GM08714 (cell line): ENCODE measurements around the gene FRMD1.

Experiments used
- H3K4me3 ChIP-seq: fragments of 200-500 bp; sonication (Bioruptor generic); 2 replicates; pipeline ENCODE4 v1.5.1; 2014; ENCODE audit warnings: mild to moderate bottlenecking, low read length, inconsistent platforms
- ZNF274 ChIP-seq: IDR thresholded peaks from 2 replicates; pipeline ENCODE4 v1.6.1; 2012; ENCODE audit warnings: mild to moderate bottlenecking, low read depth, low read length

FRMD1 gene

DNA sequence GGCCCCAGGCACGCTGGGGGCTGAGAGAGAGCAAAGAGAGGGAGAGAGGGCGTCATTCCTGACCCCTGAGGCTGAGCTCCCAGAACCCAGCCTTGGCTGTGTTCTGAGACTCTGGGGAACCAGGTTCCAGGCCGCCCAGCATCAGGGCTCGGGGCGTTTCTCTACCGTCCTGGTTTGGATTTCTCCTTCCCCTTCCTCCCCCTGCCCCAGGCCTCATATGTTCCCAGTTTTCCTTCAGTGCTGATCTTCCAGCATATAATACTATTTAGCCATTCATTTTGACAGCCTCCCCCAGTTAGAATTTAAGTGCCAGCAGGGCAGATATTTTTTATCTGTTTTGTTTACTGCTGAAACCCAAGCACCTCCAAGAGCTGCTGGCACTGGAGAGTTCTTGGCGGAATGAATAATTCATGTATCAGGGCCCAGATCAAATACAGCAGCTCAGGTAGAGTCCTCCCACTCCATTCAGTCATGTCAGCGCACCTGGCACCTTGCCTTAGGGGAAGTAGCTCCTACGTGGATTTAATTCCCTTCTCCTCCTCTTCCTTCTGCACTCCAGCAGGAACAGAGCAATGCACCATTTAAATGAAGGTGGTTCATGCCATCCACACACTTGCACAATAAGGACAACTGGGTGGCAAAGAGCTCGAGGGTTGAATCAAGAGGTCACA is 23.4 kb upstream of the FRMD1 start:
- TF ChIP-seq ZNF274 = no peak
- no peak overlapping the region for H3K4me3 ChIP-seq

DNA sequence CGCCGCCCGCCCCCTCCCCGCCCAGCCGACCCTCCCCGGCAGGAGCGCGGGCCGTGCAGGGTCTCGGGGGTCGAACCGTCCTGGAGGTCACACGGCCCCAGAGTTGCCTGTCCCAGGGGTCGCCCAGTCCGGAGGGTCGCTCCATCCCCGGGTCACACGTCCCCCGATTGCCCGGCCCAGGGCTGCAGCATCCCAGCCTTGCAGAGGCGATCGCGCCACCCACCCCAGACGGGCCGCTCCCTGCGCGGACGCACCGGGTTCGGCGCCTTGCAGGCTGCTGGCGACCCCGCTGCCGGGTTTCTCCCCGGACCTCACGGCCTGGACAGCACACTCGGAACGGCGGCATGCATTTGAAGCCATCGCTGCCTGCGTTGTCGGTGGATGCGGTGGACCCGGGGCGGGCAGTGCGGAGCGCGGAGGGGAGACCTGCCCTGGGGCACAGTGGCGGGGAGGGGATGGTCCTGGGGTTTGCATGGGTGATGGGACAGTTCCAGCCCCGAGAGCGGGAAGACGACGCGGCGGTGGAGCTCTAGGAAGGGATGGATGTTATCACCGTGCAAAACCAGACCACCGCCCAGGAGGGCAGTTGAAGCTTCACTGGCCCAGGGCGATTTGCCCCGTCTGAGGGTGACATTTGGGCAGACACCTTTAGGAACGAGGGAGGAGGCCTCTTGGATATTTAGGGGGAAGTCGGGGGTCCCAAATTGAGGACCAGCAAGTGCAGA is 22.7 kb upstream of the FRMD1 start:
- no peak overlapping the region for H3K4me3 ChIP-seq
- TF ChIP-seq ZNF274 = no peak

DNA sequence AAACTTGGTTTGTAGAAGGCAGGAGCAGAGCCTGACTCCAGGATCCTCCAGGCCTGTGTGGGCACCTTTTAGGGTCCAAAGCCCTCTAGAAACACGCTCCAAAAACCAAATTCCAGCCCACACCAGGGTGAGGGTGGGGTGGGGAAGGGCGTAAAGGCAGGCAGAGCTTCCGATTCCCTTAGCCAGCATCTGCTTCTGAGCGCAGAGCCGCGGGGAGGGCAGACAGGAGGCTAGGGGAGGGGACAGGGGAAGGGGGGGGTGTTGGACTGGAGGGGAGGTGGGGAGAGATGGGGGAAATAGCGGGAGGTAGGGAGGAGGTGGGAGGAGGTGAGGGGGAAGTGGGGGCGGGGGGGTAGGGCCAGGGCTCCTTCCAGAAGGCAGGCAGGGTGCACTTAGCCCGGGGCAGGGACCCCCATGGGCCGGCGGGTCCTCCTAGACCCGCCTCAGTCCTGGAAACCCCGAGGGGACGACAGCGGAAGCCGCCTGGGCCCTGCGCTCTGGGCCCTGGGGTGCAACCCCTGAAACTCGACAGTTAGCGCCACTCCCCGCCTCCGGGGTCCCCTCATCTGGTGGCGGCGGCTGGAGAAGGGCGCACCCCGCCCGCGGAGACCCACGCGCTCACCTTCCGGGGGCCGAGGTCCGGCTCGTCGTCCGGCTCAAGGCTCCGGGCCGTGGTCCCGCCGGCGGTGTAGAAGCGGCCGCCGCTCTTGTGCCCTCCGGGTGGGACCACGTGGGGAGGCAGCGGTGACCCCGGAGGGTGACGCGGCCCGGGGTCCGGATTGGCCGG is 22.0 kb upstream of the FRMD1 start:
- no peak overlapping the region for H3K4me3 ChIP-seq
- TF ChIP-seq ZNF274 = no peak

DNA sequence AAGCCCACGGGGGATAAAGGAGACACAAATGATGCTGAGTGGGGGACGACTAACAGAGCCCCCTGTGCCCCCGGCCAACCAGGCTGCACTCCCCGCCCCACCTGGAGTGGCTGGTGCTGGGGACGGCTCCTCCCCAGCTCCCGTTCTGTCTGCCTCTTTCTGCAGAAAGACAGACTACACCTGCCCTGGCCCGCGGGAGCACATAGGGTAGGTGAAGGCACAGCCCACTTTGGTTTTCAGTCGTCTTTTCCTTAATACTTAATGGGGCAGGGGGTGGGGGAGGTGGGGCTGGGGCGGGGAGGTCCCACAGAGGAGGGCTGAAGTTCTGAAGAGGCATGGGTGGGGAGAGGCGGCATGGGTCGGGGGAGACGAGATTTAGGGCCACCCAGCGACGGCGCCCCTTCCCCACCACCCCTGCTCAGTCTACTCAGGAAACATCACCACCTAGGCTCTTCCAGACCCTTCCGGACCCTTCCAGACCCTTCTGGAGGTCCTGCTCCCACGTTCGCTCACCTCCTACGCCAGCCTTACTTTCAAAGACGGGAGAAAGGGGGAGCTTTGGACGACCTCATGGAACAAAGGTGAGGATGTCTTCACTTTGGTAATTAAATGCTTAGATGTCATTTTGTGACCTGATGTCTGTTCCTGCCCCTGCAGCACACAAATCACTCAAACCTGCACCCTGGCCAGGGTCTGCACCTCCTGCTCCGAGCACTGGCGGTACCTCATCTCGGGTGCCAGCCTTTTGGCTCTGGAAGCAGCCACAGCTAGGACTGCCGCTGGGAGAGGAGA is 21.2 kb upstream of the FRMD1 start:
- no peak overlapping the region for H3K4me3 ChIP-seq
- no peak for TF ChIP-seq ZNF274

DNA sequence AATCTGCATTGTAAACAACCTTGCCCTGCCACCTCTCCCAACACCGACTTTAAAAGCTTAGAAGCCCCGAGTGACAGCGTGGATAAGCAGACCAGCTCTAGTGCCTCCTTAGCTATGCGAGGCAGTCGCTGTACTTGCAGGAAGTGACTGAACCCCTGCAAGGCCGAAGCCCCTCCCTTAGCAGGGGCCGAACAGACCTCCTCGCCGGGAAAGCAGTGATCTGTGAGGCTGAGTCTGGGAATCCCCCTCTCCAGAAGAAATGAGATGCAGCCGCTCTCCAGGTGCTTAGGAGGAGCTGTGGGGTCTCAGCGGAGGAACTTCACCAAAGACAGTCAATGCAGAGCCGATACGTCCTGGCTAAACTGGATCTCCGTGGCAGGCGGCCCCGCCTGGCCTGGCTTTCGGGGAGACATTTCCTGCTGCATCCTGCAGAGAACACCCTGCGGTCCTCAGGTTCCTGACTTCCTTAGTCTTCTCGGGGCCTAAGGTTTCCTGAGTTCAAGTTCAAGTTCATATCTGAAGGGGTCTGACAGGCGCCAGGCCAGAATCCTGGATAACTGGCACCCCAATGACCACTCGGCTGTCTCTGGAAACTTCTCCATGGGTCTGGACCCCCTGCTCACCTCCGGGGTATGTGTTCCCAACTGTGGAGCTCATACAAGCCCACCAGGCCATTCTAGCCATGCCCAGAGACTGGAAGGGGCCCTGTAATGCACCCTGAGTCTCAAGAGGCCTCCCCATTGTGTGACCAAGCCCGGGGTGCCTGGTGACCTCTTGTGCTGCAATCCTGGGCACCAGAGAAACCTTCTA is 20.4 kb upstream of the FRMD1 start:
- H3K4me3 ChIP-seq = no peak overlapping the region
- TF ChIP-seq ZNF274 = no peak

DNA sequence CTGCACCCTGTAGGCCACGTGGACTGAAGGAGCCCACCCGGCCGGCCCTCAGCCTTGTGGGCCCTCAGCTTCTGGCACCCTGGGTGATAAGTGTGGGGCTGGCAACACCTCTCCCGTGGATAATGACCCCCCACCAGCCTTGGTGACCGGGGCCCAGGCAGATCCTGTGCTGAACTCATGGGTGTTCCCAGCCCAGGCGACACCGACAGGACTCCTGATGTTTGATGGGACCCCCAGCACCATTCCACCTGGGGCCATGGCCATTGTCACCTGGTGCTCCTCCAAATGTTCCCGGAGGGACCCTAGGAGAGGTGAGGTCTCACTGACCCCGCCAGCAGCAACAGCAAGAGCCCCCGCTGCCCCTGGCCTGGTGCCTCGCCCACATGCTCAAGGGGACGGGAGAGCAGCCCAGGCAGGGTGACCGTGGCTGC is 19.4 kb upstream of the FRMD1 start:
- H3K4me3 ChIP-seq = no peak overlapping the region
- no peak for TF ChIP-seq ZNF274

DNA sequence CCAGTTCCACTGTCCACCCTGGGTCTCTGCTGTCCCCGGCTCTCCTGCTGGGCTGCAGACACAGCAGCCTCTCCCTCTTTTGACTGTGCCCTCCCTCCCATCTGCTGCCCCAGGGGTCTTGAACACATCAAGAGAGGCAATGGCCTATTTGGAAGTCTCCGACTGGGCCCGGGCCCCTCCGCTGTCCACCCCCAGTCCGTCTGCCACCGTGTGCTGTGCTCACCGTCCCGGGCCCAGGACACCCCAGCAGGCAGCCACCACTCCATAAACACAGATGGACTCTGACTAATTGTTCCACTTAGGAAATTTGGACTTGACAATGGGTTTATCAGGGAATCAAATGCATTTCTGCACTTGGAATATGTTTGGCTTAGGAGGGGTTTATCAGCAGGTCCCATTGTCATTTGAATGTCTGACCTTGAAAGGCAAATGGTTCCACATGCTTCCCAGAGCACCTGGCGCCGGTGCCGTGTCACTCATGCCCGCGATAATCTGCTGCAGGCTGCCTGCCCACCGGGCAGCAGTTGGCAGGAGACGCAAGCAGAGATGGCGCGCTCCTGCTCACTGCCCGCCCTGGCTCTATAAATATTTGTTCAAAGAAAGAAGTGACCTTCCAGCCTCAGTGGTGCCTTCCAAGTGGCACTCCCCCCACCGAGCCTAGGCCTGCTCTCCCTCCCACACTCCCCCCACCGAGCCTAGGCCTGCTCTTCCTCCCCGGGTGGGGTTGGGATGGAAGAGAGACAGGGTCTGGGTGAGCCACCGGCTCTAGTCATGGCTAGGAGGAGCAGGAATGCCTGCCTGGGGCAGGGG is 18.8 kb upstream of the FRMD1 start:
- no peak for TF ChIP-seq ZNF274
- H3K4me3 ChIP-seq = no peak overlapping the region

DNA sequence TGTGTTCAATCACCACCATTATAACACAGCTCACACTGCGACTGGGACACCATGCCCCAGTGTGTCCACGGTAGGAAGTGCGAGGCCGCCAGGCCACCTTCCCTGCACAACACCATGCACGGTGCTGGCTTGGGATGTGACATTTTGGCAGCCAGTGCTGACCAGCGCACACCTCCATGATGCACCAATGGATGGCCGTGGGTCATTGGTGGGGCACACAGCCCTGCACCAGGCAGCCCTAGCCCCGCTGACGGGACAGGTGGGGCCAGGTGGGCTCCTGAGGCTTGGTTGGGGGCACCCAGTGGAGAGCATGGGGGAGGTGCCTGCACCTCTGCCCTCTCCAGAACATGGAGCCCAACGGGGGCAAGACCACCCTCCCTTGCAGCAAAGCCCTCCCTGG is 18.2 kb upstream of the FRMD1 start:
- TF ChIP-seq ZNF274 = no peak

DNA sequence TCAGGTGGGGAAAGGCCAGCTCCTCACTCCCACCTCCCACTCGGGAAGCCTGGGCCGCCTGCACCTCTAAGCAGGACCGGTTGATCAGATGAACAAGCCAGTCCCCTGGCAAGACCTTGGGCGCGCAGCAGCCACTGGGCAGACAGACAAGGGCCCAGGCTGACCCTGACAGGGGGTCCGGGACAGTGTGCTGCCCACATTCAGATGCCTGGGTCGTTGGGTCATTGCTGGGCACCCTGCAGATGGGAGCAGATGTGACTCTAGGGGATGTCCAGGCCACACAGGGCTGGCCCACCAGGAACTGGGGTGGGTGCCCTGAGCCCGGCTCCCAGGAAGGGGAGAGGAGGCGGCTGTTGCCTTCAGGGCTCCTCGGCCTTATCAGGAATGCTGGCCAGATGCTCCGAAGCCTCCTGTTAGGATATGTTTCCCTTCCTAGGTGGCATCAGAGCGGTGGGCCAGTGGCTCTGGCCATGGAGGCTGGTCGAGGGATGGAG is 17.3 kb upstream of the FRMD1 start:
- H3K4me3 ChIP-seq = no peak overlapping the region
- TF ChIP-seq ZNF274 = no peak

More for the DNA sequence above, 18.2 kb upstream of the FRMD1 start:
- no peak overlapping the region for H3K4me3 ChIP-seq

DNA sequence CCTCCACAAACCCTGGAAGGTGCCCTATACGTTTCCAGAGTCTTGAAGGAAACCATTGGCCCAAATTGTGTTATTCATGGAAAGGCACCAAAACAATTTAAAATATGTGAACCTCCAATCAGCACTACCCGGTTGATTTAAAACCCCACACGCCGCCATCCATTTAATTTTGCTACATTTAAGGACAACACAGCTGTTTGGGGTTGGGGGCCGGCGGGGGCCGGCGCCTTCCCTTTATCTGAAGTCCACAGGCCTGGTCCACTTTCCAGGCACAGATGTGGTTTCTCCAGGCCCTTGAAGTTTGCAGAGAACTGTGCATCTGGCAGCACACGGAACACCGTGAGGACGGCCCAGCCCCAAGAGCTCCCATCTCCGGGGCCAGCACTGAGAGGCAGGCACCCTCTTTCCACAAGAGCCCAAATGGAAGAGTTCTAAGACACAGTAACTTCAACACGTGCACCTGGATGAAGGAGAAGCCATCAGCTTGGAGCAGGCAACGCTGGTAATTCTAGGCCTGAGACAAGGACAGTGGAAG is 16.8 kb upstream of the FRMD1 start:
- no peak for TF ChIP-seq ZNF274
- H3K4me3 ChIP-seq = no peak overlapping the region

DNA sequence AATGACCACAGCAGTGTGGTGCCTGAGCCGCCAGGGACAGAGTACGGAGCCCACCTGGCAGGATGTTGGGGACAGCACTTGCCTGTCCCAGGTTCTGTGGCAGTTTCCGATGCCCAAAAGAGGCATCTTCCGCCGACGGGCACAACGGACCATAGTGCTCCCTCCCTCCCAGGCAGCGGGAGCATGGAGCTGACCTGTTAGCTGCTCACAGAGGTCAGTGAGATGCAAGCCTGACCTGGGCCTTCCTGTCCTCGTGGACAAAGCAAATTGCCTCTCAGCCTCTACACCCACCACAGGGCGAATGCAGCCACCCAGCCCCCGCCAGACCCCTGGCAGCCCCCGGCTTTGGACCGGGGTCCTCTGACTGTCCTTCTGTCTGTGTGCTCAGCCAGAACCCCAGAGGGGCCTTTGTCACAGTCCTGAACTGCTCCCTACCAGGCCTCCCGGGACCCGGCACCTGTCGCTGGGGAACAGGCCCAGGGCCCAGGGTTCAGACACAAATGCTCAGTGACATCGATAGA is 16.2 kb upstream of the FRMD1 start:
- TF ChIP-seq ZNF274 = no peak
- no peak overlapping the region for H3K4me3 ChIP-seq

DNA sequence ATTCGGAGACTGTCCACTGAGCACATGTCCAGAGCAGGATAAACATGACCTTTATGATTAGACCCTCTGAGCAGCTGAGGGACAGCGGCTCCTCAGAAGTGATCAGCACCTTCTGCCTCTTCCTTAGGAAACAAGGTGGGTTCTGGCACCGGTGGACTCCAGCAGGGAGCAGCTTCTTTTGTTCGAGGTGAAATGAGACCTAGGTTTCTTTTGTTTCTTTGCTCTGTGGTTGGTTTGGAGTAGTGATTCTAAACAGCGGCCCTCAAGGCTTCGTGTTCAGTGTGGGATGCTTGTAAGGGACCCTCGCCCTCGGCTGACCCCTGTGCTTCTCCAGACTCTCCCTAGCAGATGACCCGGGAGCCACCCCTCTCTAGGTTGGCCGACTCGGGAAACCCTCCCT is 14.6 kb upstream of the FRMD1 start:
- no peak overlapping the region for H3K4me3 ChIP-seq
- TF ChIP-seq ZNF274 = no peak
